Activated CD8-positive, alpha-beta T cell treated with anti-CD3 and anti-CD28 coated beads for 36 hours (primary cell): ENCODE results near the gene SHANK1. TPM values are rescaled to one million over a fixed set of nuclear protein-coding genes. Genes with fewer than 3 reads are reported as not detected.

Experiments
- ATAC-seq: fragments of 200-7000 bp; cut with Tn5 transposase; one replicate; pipeline ENCODE4 v1.10.0; 2021; ENCODE audit warnings: mild to moderate bottlenecking, moderate library complexity
- CTCF ChIA-PET: fragments of 350-600 bp; sonication (Branson Sonifier 250); formaldehyde crosslinking; loops from one replicate; lab custom pipeline; 2021; ENCODE audit warnings: antibody characterized with exemption; lab: Charles Lee
- POLR2A ChIA-PET: fragments of 350-600 bp; sonication (Branson Sonifier 250); formaldehyde crosslinking; loops from one replicate; lab custom pipeline; 2021; ENCODE audit warnings: antibody characterized with exemption; lab: Charles Lee
- DNase-seq: peaks from one replicate; pipeline ENCODE4 v3.0.0-alpha.2; 2020
- H3K27ac Mint-ChIP-seq: one replicate; pipeline ENCODE4 v1.8.0; 2021; ENCODE audit warnings: mild to moderate bottlenecking, mixed read lengths
- H3K27me3 Mint-ChIP-seq: one replicate; pipeline ENCODE4 v1.8.0; 2021; ENCODE audit warnings: mixed read lengths
- H3K36me3 Mint-ChIP-seq: one replicate; pipeline ENCODE4 v1.8.0; 2021; ENCODE audit warnings: low read depth, mixed read lengths
- H3K4me1 Mint-ChIP-seq: one replicate; pipeline ENCODE4 v1.8.0; 2021; ENCODE audit warnings: low read depth, mixed read lengths
- H3K4me3 Mint-ChIP-seq: one replicate; pipeline ENCODE4 v1.8.0; 2021; ENCODE audit warnings: mild to moderate bottlenecking, moderate library complexity, mixed read lengths
- H3K9me3 Mint-ChIP-seq: one replicate; pipeline ENCODE4 v1.8.0; 2021; ENCODE audit warnings: mixed read lengths
- intact Hi-C: fragments of 100-400 bp; cut with micrococcal nuclease; formaldehyde crosslinking; loops from one replicate; pipeline ENCODE4 v1.10.0; 2022
- total RNA-seq, 2 experiments: library from RNA; stranded (reverse); gene quantifications; one replicate each; pipeline ENCODE4 v1.2.3, GENCODE V29; 2021
- TF ChIP-seq, protein P1 (sequence below): fragments of 200-600 bp; IDR thresholded peaks from one replicate; pipeline ENCODE4 v1.8.0; 2022; ENCODE audit warnings: antibody characterized with exemption, mild to moderate bottlenecking

SHANK1 gene
- total RNA-seq, 2 experiments from 2014 or later = 0.25 TPM; not detected in 1

GRCh38 chr19:50676625-50677197, 42.9 kb downstream of the SHANK1 start:
- POLR2A ChIA-PET = no interaction called here
- Mint-ChIP-seq H3K36me3 (no peaks in the 10 kb centered on the region), H3K27me3 (peaks cover 46% of the 10 kb centered on the region), H3K4me3 (no peak overlapping the region), H3K4me1 (peaks cover 2% of the 10 kb centered on the region), H3K27ac (no peak overlapping the region), H3K9me3 (no peaks in the 10 kb centered on the region)
- ATAC-seq (no peak), DNase-seq (no peak)
- intact Hi-C loops = no loop called here
- CTCF ChIA-PET = no interaction called here
- TF ChIP-seq, protein P1, sequence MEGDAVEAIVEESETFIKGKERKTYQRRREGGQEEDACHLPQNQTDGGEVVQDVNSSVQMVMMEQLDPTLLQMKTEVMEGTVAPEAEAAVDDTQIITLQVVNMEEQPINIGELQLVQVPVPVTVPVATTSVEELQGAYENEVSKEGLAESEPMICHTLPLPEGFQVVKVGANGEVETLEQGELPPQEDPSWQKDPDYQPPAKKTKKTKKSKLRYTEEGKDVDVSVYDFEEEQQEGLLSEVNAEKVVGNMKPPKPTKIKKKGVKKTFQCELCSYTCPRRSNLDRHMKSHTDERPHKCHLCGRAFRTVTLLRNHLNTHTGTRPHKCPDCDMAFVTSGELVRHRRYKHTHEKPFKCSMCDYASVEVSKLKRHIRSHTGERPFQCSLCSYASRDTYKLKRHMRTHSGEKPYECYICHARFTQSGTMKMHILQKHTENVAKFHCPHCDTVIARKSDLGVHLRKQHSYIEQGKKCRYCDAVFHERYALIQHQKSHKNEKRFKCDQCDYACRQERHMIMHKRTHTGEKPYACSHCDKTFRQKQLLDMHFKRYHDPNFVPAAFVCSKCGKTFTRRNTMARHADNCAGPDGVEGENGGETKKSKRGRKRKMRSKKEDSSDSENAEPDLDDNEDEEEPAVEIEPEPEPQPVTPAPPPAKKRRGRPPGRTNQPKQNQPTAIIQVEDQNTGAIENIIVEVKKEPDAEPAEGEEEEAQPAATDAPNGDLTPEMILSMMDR = no peak

GRCh38 chr19:50673118-50673517, 46.5 kb downstream of the SHANK1 start:
- CTCF ChIA-PET = no interaction called here
- Mint-ChIP-seq H3K27me3 (peaks cover 45% of the 10 kb centered on the region), H3K4me1 (no peaks in the 10 kb centered on the region), H3K9me3 (no peaks in the 10 kb centered on the region), H3K4me3 (no peak overlapping the region), H3K27ac (no peak overlapping the region), H3K36me3 (no peaks in the 10 kb centered on the region)
- TF ChIP-seq, protein P1 = no peak
- POLR2A ChIA-PET = interaction anchor here (1.0 kb wide), 1 partner anchor 123 kb away, joined by 3 read pairs; no protein-coding TSS in a partner anchor
- DNase-seq (no peak), ATAC-seq (no peak)
- intact Hi-C loops = no loop called here

DNA sequence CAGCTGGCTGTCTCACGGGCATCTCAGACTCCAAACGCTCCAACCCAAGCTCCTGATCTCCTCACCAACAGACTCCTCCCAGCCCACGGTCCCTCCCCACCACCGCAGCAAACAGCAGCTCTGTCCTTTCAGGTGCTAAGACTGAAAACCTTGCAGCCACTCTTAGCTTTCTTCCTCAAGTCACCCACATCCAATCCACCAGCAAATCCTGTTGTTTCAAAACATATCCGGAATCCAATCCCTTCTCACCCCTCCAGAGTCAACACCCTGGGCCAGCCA, 49.6 kb downstream of the SHANK1 start:
- H3K36me3 Mint-ChIP-seq = no peaks in the 10 kb centered on the region
- intact Hi-C loops = no loop called here
- ChIA-PET POLR2A (no interaction called here), CTCF (interaction anchor here (0.6 to 2.2 kb wide), 15 partner anchors 10 to 313 kb away, joined by 3 to 6 read pairs (median 3); no protein-coding TSS in a partner anchor)
- no peak overlapping the region for H3K27ac Mint-ChIP-seq
- ATAC-seq = no peak
- no peak overlapping the region for H3K4me3 Mint-ChIP-seq
- DNase-seq = no peak
- TF ChIP-seq, protein P1 = no peak
- peaks cover 40% of the 10 kb centered on the region for H3K27me3 Mint-ChIP-seq
- no peaks in the 10 kb centered on the region for H3K9me3 Mint-ChIP-seq
- H3K4me1 Mint-ChIP-seq = no peaks in the 10 kb centered on the region

DNA sequence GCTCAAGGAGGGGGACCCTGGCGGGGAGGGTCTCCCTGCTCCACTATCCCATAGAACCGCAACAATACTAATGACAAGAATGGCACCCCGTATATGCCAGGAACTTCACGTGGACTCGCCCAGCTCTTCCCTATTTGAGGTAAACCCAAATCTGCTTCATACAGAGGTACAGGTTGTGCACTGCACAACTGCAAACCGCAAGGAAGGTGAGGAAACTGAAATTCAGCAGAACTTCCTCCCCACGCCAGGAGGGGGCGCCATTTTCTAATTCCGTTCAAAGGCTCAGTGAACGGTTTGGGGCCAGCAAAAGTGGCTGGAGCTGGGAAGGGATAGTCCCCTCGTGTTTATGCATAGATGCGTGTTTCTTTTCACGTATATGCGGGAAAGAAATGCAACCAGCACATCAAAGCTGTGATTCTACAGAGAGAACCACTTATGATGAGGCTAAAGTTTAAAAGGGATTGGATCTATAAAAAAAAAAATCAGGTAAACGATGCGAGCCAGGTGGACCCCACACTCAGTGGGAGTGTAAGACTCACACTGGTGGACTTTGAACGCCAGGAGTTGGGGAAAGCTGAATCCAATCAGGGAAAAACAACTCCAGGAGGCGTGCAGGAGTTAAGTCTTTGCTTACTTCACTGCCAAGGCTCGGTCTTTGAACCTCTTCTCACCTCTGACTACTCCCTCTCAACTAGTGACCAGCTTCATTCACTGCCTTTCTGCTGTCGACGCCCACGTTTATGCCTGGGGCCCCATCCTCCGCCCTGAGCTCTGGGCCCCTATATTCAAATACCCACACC, 50.1 kb downstream of the SHANK1 start:
- no peaks in the 10 kb centered on the region for H3K4me1 Mint-ChIP-seq
- H3K9me3 Mint-ChIP-seq = no peaks in the 10 kb centered on the region
- DNase-seq (peak; percentile 57), ATAC-seq (peak; percentile 37)
- no peak overlapping the region for H3K4me3 Mint-ChIP-seq
- peaks cover 43% of the 10 kb centered on the region for H3K27me3 Mint-ChIP-seq
- TF ChIP-seq, protein P1 = peak; percentile 87
- CTCF ChIA-PET = interaction anchor here (0.6 to 2.2 kb wide), 15 partner anchors 9 to 312 kb away, joined by 3 to 6 read pairs (median 3); no protein-coding TSS in a partner anchor
- intact Hi-C loops = no loop called here
- H3K36me3 Mint-ChIP-seq = no peaks in the 10 kb centered on the region
- POLR2A ChIA-PET = no interaction called here
- H3K27ac Mint-ChIP-seq = no peak overlapping the region

- Mint-ChIP-seq H3K4me1 (no peaks in the 10 kb centered on the region), H3K27me3 (peaks cover 41% of the 10 kb centered on the region), H3K4me3 (no peak overlapping the region), H3K9me3 (no peaks in the 10 kb centered on the region), H3K27ac (no peak overlapping the region), H3K36me3 (no peaks in the 10 kb centered on the region)
- ATAC-seq (no peak), DNase-seq (no peak)
- TF ChIP-seq, protein P1 = no peak
- intact Hi-C loops = no loop called here
- ChIA-PET CTCF (interaction anchor here (1.4 to 1.8 kb wide), 3 partner anchors 9 to 115 kb away, joined by 5 to 6 read pairs (median 5); no protein-coding TSS in a partner anchor), POLR2A (no interaction called here)
Observed at GRCh38 chr19:50668879-50669278, 50.7 kb downstream of the SHANK1 start.
